RPMI7951 (cell line): ENCODE results near the gene PHPT1. TPM values are rescaled to one million over a fixed set of nuclear protein-coding genes. Genes with fewer than 3 reads are reported as not detected.
"Not testable (repeated sequence)": the region's sequence is repeated elsewhere in the genome, so short reads cannot be mapped to it uniquely, and the experiment has no call there.

Experiments used
- DNase-seq: peaks from one replicate; pipeline ENCODE4 v3.0.0-alpha.2; 2012; ENCODE audit warnings: low read depth
- total RNA-seq: library from RNA; depleted of rRNA; stranded (reverse); fragments of >200 nt; shearing (Covaris generic); gene quantifications from 2 replicates; pipeline ENCODE4 v1.2.3, GENCODE V29; 2014; rRNA removed

PHPT1 gene
- total RNA-seq, 1 experiment from 2014 or later = 92.2 TPM

DNA sequence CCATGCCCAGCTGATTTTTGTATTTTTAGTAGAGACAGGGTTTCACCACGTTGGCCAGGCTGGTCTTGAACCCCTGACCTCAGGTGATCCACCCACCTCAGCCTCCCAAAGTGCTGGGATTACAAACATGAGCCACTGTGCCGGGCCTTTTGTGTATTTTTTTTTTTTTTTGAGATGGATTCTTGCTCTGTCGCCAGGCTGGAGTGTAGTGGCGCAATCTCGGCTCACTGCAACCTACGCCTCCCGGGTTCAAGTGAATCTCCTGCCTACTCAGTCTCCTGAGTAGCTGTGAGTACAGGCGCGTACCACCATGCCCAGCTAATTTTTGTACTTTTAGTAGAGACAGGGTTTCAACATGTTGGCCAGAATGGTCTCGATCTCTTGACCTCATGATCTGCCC is 34.5 kb downstream of the PHPT1 start:
- not testable (repeated sequence) for DNase-seq

DNA sequence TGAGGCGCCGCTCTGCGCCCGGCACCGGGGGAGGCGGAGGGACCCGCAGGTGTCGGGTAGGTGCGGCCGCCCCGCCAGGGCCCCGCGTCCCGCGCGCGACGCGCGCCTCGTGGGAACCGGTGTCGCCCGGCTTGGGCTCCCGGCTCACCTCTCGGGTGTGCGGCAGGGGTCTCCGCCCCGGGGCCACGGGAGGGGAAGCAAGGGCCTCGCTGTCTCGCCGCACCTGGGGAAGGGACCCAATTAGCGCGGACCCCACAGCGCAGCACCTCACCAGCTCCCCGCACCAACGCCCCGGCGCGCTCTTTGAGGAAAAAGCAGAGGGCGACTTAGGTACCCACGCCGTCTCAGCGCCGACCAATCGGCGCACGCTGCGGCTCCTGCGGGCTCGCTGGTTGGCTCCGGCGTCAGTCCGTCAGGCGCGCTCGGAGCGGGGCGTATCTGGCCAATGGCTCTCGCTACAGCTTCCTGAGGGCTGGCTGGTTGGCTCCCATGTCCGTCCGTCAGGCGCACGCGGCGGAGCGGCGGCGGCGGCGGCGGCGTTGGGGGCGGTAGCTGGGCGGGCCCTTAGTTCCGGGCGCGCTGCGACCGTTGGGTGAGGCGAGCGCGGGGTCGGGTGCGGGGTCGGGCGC is 36.9 kb downstream of the PHPT1 start, which contains the start of gene TRAF2:
Gene TRAF2 (plus strand): TSS at position 567 of the 629 bp plus-strand sequence. CDS start 12,225 bp downstream, outside the sequence.
- DNase-seq = peak; percentile 98

DNA sequence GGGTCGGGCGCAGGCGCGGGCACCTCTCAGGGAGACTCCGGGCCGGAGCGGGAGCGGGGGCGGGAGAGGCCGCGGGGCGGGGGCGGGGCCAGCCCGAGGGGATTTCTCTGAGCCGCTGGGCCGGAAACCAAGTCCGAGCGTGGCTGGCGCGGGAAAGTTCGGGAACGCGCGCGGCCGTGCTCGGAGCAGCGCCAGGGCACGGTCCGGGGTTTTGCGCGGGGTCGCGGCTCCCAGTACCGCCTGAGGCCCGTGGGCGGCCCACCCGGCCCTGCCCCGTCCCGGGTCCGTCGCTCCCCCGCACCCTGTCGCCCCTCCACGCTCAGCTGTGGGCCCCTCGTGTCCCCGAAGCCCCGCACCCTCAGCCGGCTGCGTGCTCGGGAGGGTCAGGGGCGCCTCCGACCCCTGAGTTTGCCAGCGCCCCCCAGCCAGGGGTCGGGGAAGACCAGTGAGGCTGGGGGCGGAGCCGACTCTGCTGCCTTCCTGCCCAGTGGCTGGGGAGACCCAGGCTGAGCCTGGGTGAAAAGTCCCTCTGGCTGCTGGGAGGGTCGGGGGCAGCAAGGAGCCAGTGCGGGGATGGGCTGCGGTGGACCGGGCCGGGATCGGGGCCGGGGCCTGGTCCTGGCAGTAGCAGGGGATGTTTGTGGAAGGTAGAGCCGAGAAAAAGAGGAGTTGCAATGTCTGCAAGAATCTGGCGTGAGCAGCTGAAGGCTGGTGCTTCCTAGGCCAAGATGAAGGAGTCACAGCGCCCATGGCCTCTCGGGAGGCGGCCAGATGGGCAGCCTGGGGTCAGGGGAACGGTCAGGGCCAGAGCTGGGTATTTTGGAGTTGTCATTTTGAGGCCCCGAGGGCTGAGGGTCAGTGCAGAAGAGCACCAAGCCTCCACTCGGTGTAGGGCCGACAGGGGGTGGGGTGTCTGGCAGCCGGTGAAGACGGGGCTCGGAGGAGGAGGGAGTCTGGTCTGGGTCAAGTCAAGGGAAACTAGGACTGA is 37.7 kb downstream of the PHPT1 start:
- DNase-seq = peak; percentile 23

DNA sequence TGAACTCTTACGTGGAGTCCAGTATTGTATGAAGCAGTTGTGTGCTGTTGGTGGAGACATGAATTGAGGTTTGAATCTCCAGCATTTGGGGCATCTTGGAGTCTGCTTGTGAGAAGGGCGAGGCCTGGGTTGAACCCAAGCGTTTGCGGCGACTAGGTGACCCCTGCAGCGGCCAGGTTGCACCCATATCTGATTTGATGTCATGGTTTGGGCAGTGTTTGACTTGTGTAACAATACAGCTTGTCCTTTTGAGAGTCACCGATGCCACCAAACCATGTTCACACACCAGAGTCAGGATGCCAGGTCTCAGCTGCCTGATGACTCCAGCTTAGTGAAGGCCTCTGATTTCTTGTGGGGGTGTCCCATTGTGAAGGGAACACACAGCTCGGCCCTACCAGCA is 39.2 kb downstream of the PHPT1 start:
- DNase-seq = no peak

DNA sequence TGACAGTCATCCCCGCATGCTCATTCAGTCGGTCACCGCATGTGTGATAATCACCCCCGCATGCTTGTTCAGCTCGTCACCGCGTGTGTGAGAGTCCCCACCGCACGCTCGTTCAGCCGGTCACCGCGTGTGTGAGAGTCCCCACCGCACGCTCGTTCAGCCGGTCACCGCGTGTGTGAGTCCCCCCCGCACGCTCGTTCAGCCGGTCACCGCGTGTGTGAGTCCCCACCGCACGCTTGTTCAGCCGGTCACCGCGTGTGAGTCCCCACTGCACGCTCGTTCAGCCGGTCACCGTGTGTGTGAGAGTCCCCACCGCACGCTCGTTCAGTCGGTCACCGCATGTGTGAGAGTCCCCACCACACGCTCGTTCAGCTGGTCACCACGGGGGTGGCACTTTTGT is 40.6 kb downstream of the PHPT1 start:
- DNase-seq = no peak

GRCh38 chr9:136890661-136891060 is 41.5 kb downstream of the PHPT1 start:
- no peak for DNase-seq

- no peak for DNase-seq
These were observed 46.8 kb downstream of the PHPT1 start for GRCh38 chr9:136896027-136896426.

- no peak for DNase-seq
These were observed 49.4 kb downstream of the PHPT1 start for GRCh38 chr9:136898483-136899100.

DNA sequence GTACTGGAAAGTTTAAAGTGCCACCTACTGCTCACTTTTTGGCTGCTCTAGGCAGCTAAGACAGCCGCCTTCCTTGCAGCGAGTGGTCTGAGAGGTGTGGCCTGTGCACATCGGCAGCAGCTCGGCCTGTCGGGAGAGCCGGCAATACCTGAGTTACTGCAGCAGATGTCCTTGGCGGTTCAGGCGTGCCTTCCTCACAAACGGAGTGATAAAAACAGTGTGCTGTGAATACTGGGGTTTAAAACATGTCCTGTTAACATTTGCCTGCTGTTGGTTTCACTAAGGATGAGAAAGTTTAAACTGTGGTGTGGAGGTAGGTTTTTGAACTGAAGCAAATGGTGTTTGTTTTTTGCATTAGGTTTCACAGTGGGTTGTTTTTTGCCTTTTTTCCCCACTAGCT is 50.0 kb downstream of the PHPT1 start:
- no peak for DNase-seq

GRCh38 chr9:136900556-136900955 is 51.3 kb downstream of the PHPT1 start:
- DNase-seq = no peak

Other genes with a start within 250 kb of the PHPT1 start
- gene EGFL7, start 186.5 kb upstream of the PHPT1 start, total RNA-seq = 1.6 and 4.1 TPM in 2 replicates
- 20.4 and 34.7 TPM in 2 replicates for gene AGPAT2, start 162.0 kb upstream of the PHPT1 start, total RNA-seq
- gene DIPK1B, start 136.8 kb upstream of the PHPT1 start, total RNA-seq = not detected in 2 replicates
- 0.10 TPM in 1 of 2 replicates, not detected in the other for gene LCN10, start 106.5 kb upstream of the PHPT1 start, total RNA-seq
- not detected in 2 replicates for gene LCN6, start 100.9 kb upstream of the PHPT1 start, total RNA-seq
- not detected in 2 replicates for gene LCN8, start 91.2 kb upstream of the PHPT1 start, total RNA-seq
- gene LCN15, start 84.9 kb upstream of the PHPT1 start, total RNA-seq = not detected in 2 replicates
- gene TMEM141, start 58.1 kb upstream of the PHPT1 start, total RNA-seq = 49.4 and 79.2 TPM in 2 replicates
- gene CCDC183, start 53.1 kb upstream of the PHPT1 start, total RNA-seq = not detected in 2 replicates
- gene RABL6, start 41.5 kb upstream of the PHPT1 start, total RNA-seq = 30.0 and 37.8 TPM in 2 replicates
- gene AJM1, start 6.9 kb upstream of the PHPT1 start, total RNA-seq = 0.72 and 1.3 TPM in 2 replicates
- 0.36 and 0.39 TPM in 2 replicates for gene MAMDC4, start 2.9 kb downstream of the PHPT1 start, total RNA-seq
- gene EDF1, start 16.9 kb downstream of the PHPT1 start, total RNA-seq = 304 and 460 TPM in 2 replicates
- 10.1 and 13.7 TPM in 2 replicates for gene TRAF2, start 37.1 kb downstream of the PHPT1 start, total RNA-seq
- 48.7 and 74.1 TPM in 2 replicates for gene FBXW5, start 95.3 kb downstream of the PHPT1 start, total RNA-seq
- gene C8G, start 95.8 kb downstream of the PHPT1 start, total RNA-seq = not detected in 2 replicates
- not detected in 2 replicates for gene LCN12, start 102.9 kb downstream of the PHPT1 start, total RNA-seq
- 0.24 TPM in 1 of 2 replicates, not detected in the other for gene PTGDS, start 128.1 kb downstream of the PHPT1 start, total RNA-seq
- gene LCNL1, start 133.6 kb downstream of the PHPT1 start, total RNA-seq = not detected in 2 replicates
- gene PAXX, start 143.0 kb downstream of the PHPT1 start, total RNA-seq = 24.5 and 50.9 TPM in 2 replicates
- gene CLIC3, start 147.2 kb downstream of the PHPT1 start, total RNA-seq = 0.68 and 1.7 TPM in 2 replicates
- 4.1 and 10.8 TPM in 2 replicates for gene ABCA2, start 178.8 kb downstream of the PHPT1 start, total RNA-seq
- gene FUT7, start 182.7 kb downstream of the PHPT1 start, total RNA-seq = not detected in 2 replicates
- 0.60 and 1.6 TPM in 2 replicates for gene NPDC1, start 196.8 kb downstream of the PHPT1 start, total RNA-seq
- not detected in 2 replicates for gene ENTPD2, start 204.7 kb downstream of the PHPT1 start, total RNA-seq
- gene SAPCD2, start 221.1 kb downstream of the PHPT1 start, total RNA-seq = 15.3 and 21.8 TPM in 2 replicates
- 7.6 and 10.0 TPM in 2 replicates for gene UAP1L1, start 228.1 kb downstream of the PHPT1 start, total RNA-seq
- 39.2 and 56.9 TPM in 2 replicates for gene MAN1B1, start 237.6 kb downstream of the PHPT1 start, total RNA-seq